GM23248 (cell line): ENCODE data around the gene SLC13A4.

Experiments used
- EZH2 ChIP-seq: fragments of 200-600 bp; sonication (generic); IDR thresholded peaks from 2 replicates; pipeline ENCODE4 v1.6.1; 2018; ENCODE audit warnings: antibody characterized with exemption, mild to moderate bottlenecking; ENCODE audit not compliant: insufficient read depth, poor library complexity, severe bottlenecking
- EZH2phosphoT487 ChIP-seq: fragments of 200-600 bp; sonication (generic); IDR thresholded peaks from 2 replicates; pipeline ENCODE4 v1.6.1; 2018; ENCODE audit warnings: antibody characterized with exemption, moderate library complexity, mild to moderate bottlenecking, low read depth; ENCODE audit not compliant: insufficient read depth

- TF ChIP-seq EZH2 = no peak
- TF ChIP-seq EZH2phosphoT487 = no peak
These were observed 68.7 kb downstream of the SLC13A4 start for GRCh38 chr7:135659159-135659846.
